ENCODE results near the gene NUP88.
"Not testable (repeated sequence)": the region's sequence is repeated elsewhere in the genome, so short reads cannot be mapped to it uniquely, and the experiment has no call there.

NUP88 gene

GRCh38 chr17:5419356-5419958 is at the start of gene NUP88:
Gene NUP88, minus strand, starts transcription at chr17:5419662. Its CDS starts 12 bp downstream, at chr17:5419650.
- peak; percentile 71 to 98 (median 96) for DNase-seq

- DNase-seq: peak in 5 of 14 donors; percentile 22 to 55 (median 40)
Measured at GRCh38 chr17:5468075-5468473, 48.6 kb upstream of the NUP88 start.

GRCh38 chr17:5467416-5467815 is 48.0 kb upstream of the NUP88 start:
- no peak for DNase-seq

GRCh38 chr17:5466295-5466694 is 46.8 kb upstream of the NUP88 start:
- DNase-seq: no peak

GRCh38 chr17:5464717-5465507 is 45.5 kb upstream of the NUP88 start:
- DNase-seq: no peak

- DNase-seq: peak in 12 of 14 donors; percentile 29 to 82 (median 66)
Measured at GRCh38 chr17:5446786-5447185, 27.3 kb upstream of the NUP88 start.

GRCh38 chr17:5444209-5444608 is 24.7 kb upstream of the NUP88 start:
- no peak for DNase-seq

- DNase-seq: no peak
Measured at GRCh38 chr17:5443728-5444127, 24.3 kb upstream of the NUP88 start.

GRCh38 chr17:5439446-5439764 is 19.9 kb upstream of the NUP88 start:
- DNase-seq: peak in 1 of 14 donors; percentile 30

- peak; percentile 7 to 93 (median 82) for DNase-seq
Measured at GRCh38 chr17:5438716-5439445, 19.4 kb upstream of the NUP88 start, which contains the start of gene C1QBP. Gene C1QBP, minus strand, starts transcription at chr17:5439155. Its CDS starts 82 bp downstream, at chr17:5439073.

GRCh38 chr17:5437721-5438317 is 18.4 kb upstream of the NUP88 start:
- DNase-seq: no peak

GRCh38 chr17:5435781-5436315 is 16.4 kb upstream of the NUP88 start:
- peak in 4 of 14 donors; percentile 10 to 17 (median 12) for DNase-seq

GRCh38 chr17:5434984-5435383 is 15.5 kb upstream of the NUP88 start:
- DNase-seq: no peak

GRCh38 chr17:5431949-5432556 is 12.6 kb upstream of the NUP88 start:
- no peak for DNase-seq

- DNase-seq: not testable (repeated sequence)
Measured at GRCh38 chr17:5431234-5431633, 11.8 kb upstream of the NUP88 start.

GRCh38 chr17:5430413-5430999 is 11.0 kb upstream of the NUP88 start:
- DNase-seq: no peak

- DNase-seq: no peak
Measured at GRCh38 chr17:5429191-5429887, 9.9 kb upstream of the NUP88 start.

- no peak for DNase-seq
Measured at GRCh38 chr17:5425826-5426225, 6.4 kb upstream of the NUP88 start.

GRCh38 chr17:5424909-5425308 is 5.4 kb upstream of the NUP88 start:
- DNase-seq: no peak

- DNase-seq: no peak
Measured at GRCh38 chr17:5422505-5422904, 3.0 kb upstream of the NUP88 start.

All from C1 segment of cervical spinal cord (tissue), 14 donors.